Muscle layer of duodenum (tissue), 2 donors: ENCODE results near the gene G6PC3.
A peak's percentile ranks its signal among the peaks of the same experiment; 100 is the strongest.

Experiments
- H3K27ac ChIP-seq: one replicate; pipeline ENCODE4 v1.7.0; 2013; ENCODE audit warnings: mild to moderate bottlenecking, low read length
- H3K27me3 ChIP-seq: one replicate; pipeline ENCODE4 v1.7.0; 2013; ENCODE audit warnings: low read depth, mild to moderate bottlenecking, control low read depth, low read length
- H3K36me3 ChIP-seq, 2 donors: one replicate each; pipeline ENCODE4 v1.7.0; 2013; ENCODE audit warnings: low read length in 2 of 2, control low read depth in 1 of 2, mild to moderate bottlenecking in 1 of 2; ENCODE audit not compliant: insufficient read depth in 2 of 2, control insufficient read depth in 1 of 2
- H3K4me1 ChIP-seq, 2 donors: one replicate each; pipeline ENCODE4 v1.7.0; 2013; ENCODE audit warnings: low read length in 2 of 2, mild to moderate bottlenecking in 2 of 2, control low read depth in 1 of 2, moderate library complexity in 1 of 2; ENCODE audit not compliant: insufficient read depth in 2 of 2, control insufficient read depth in 1 of 2
- H3K4me3 ChIP-seq, 2 donors: one replicate each; pipeline ENCODE4 v1.7.0; 2013; ENCODE audit warnings: low read length in 2 of 2, low read depth in 1 of 2, mild to moderate bottlenecking in 1 of 2
- H3K9me3 ChIP-seq, 2 donors: one replicate each; pipeline ENCODE4 v1.7.0; 2013; ENCODE audit warnings: low read length in 2 of 2, control low read depth in 1 of 2, mild to moderate bottlenecking in 1 of 2; ENCODE audit not compliant: control insufficient read depth in 1 of 2
- donor health status: healthy.

G6PC3 gene

GRCh38 chr17:44062871-44063270, 7.7 kb upstream of the G6PC3 start:
- Histone ChIP-seq H3K36me3 (peaks cover 19 to 26% of the 10 kb centered on the region in 2 donors), H3K9me3 (no peaks in the 10 kb centered on the region), H3K4me3 (no peak overlapping the region), H3K4me1 (peaks cover 0 to 9% of the 10 kb centered on the region in 2 donors), H3K27ac (no peak overlapping the region), H3K27me3 (no peaks in the 10 kb centered on the region)

- no peaks in the 10 kb centered on the region for H3K27me3 ChIP-seq
- peaks cover 0 to 9% of the 10 kb centered on the region in 2 donors for H3K4me1 ChIP-seq
- H3K27ac ChIP-seq: no peak overlapping the region
- H3K36me3 ChIP-seq: peaks cover 19 to 22% of the 10 kb centered on the region in 2 donors
- H3K9me3 ChIP-seq: no peaks in the 10 kb centered on the region
- H3K4me3 ChIP-seq: no peak overlapping the region
These were observed 6.6 kb upstream of the G6PC3 start for GRCh38 chr17:44063704-44064639.

GRCh38 chr17:44065668-44066203, 4.8 kb upstream of the G6PC3 start:
- H3K27me3 ChIP-seq: no peaks in the 10 kb centered on the region
- H3K4me3 ChIP-seq: peak overlapping the region; percentile 77 to 90
- peaks cover 4 to 13% of the 10 kb centered on the region in 2 donors for H3K4me1 ChIP-seq
- peak overlapping the region; percentile 78 for H3K27ac ChIP-seq
- peaks cover 16 to 18% of the 10 kb centered on the region in 2 donors for H3K36me3 ChIP-seq
- no peaks in the 10 kb centered on the region for H3K9me3 ChIP-seq

GRCh38 chr17:44066204-44066930, 4.2 kb upstream of the G6PC3 start, which contains the start of gene LSM12:
TSS of gene LSM12 (minus strand) at chr17:44066671. CDS start at chr17:44066587, 84 bp downstream.
- peaks cover 5 to 18% of the 10 kb centered on the region in 2 donors for H3K4me1 ChIP-seq
- H3K27me3 ChIP-seq: no peaks in the 10 kb centered on the region
- H3K36me3 ChIP-seq: peaks cover 15 to 20% of the 10 kb centered on the region in 2 donors
- peak within 1 kb of the TSS; percentile 77 to 90 for H3K4me3 ChIP-seq
- H3K27ac ChIP-seq: peak within 1 kb of the TSS; percentile 78
- H3K9me3 ChIP-seq: no peaks in the 10 kb centered on the region

- H3K4me3 ChIP-seq: no peak overlapping the region
These were observed 3.0 kb upstream of the G6PC3 start for GRCh38 chr17:44067545-44067940.

GRCh38 chr17:44069974-44070454, 521 bp upstream of the G6PC3 start:
- peaks cover 0 to 21% of the 10 kb centered on the region in 2 donors for H3K36me3 ChIP-seq
- peak overlapping the region; percentile 64 to 66 for H3K4me3 ChIP-seq
- H3K9me3 ChIP-seq: no peaks in the 10 kb centered on the region
- peaks cover 11 to 26% of the 10 kb centered on the region in 2 donors for H3K4me1 ChIP-seq
- no peaks in the 10 kb centered on the region for H3K27me3 ChIP-seq
- H3K27ac ChIP-seq: peak overlapping the region; percentile 91

More at GRCh38 chr17:44067545-44067940, 3.0 kb upstream of the G6PC3 start:
- Histone ChIP-seq H3K27ac (no peak overlapping the region), H3K4me1 (peaks cover 11 to 26% of the 10 kb centered on the region in 2 donors), H3K36me3 (peaks cover 11 to 15% of the 10 kb centered on the region in 2 donors), H3K9me3 (no peaks in the 10 kb centered on the region), H3K27me3 (no peaks in the 10 kb centered on the region)

- Histone ChIP-seq H3K27me3 (no peaks in the 10 kb centered on the region), H3K27ac (peak overlapping the region; percentile 91), H3K4me1 (peaks cover 11 to 22% of the 10 kb centered on the region in 2 donors), H3K9me3 (no peaks in the 10 kb centered on the region), H3K4me3 (peak overlapping the region; percentile 64 to 80), H3K36me3 (peaks cover 9 to 29% of the 10 kb centered on the region in 2 donors)
These were observed 624 bp downstream of the G6PC3 start for GRCh38 chr17:44071198-44071520.

GRCh38 chr17:44071772-44072171, 1.2 kb downstream of the G6PC3 start:
- Histone ChIP-seq H3K27me3 (no peaks in the 10 kb centered on the region), H3K4me3 (peak overlapping the region; percentile 64 to 80), H3K36me3 (peaks cover 14 to 33% of the 10 kb centered on the region in 2 donors), H3K9me3 (no peaks in the 10 kb centered on the region), H3K27ac (peak overlapping the region; percentile 91), H3K4me1 (peaks cover 11 to 24% of the 10 kb centered on the region in 2 donors)

GRCh38 chr17:44074231-44074910, 3.8 kb downstream of the G6PC3 start:
- peaks cover 21 to 56% of the 10 kb centered on the region in 2 donors for H3K36me3 ChIP-seq
- no peaks in the 10 kb centered on the region for H3K9me3 ChIP-seq
- no peaks in the 10 kb centered on the region for H3K27me3 ChIP-seq
- no peak overlapping the region for H3K4me3 ChIP-seq
- H3K4me1 ChIP-seq: peaks cover 11 to 22% of the 10 kb centered on the region in 2 donors
- no peak overlapping the region for H3K27ac ChIP-seq

- Histone ChIP-seq H3K27ac (no peak overlapping the region), H3K9me3 (no peaks in the 10 kb centered on the region), H3K4me3 (no peak overlapping the region), H3K4me1 (peaks cover 10 to 21% of the 10 kb centered on the region in 2 donors), H3K36me3 (peaks cover 24 to 60% of the 10 kb centered on the region in 2 donors), H3K27me3 (no peaks in the 10 kb centered on the region)
These were observed 4.4 kb downstream of the G6PC3 start for GRCh38 chr17:44074911-44075285.
